ENCODE results near the gene NPNT.

Gene NPNT

GRCh38 chr4:105934386-105934785, 39.1 kb downstream of the NPNT start:
- H3K4me3 ChIP-seq (ENCODE audit: low read depth, low read length): no peak overlapping the region
- DNase-seq (ENCODE audit: low read depth): no peak
- TF ChIP-seq CTCF (IDR thresholded peaks at IDR 0.05; ENCODE audit: insufficient read depth, low read depth, low read length, missing control alignments): no peak

GRCh38 chr4:105936901-105937300, 41.6 kb downstream of the NPNT start:
- no peak overlapping the region for H3K4me3 ChIP-seq (ENCODE audit: low read depth, low read length)
- TF ChIP-seq CTCF (IDR thresholded peaks at IDR 0.05; ENCODE audit: insufficient read depth, low read depth, low read length, missing control alignments): no peak
- no peak for DNase-seq (ENCODE audit: low read depth)

- TF ChIP-seq CTCF (IDR thresholded peaks at IDR 0.05; ENCODE audit: insufficient read depth, low read depth, low read length, missing control alignments): no peak
- no peak for DNase-seq (ENCODE audit: low read depth)
- no peak overlapping the region for H3K4me3 ChIP-seq (ENCODE audit: low read depth, low read length)
Observed at GRCh38 chr4:105937759-105938158, 42.5 kb downstream of the NPNT start.

GRCh38 chr4:105943234-105943633, 48.0 kb downstream of the NPNT start:
- no peak overlapping the region for H3K4me3 ChIP-seq (ENCODE audit: low read depth, low read length)
- no peak for TF ChIP-seq CTCF (IDR thresholded peaks at IDR 0.05; ENCODE audit: insufficient read depth, low read depth, low read length, missing control alignments)
- DNase-seq (ENCODE audit: low read depth): no peak

- H3K4me3 ChIP-seq (ENCODE audit: low read depth, low read length): no peak overlapping the region
- no peak for TF ChIP-seq CTCF (IDR thresholded peaks at IDR 0.05; ENCODE audit: insufficient read depth, low read depth, low read length, missing control alignments)
- DNase-seq (ENCODE audit: low read depth): no peak
Observed at GRCh38 chr4:105944540-105944939, 49.3 kb downstream of the NPNT start.

- H3K4me3 ChIP-seq (ENCODE audit: low read depth, low read length): no peak overlapping the region
- TF ChIP-seq CTCF (IDR thresholded peaks at IDR 0.05; ENCODE audit: insufficient read depth, low read depth, low read length, missing control alignments): no peak
- DNase-seq (ENCODE audit: low read depth): no peak
Observed at GRCh38 chr4:105946771-105947170, 51.5 kb downstream of the NPNT start.

GRCh38 chr4:105950701-105951100, 55.4 kb downstream of the NPNT start:
- no peak for DNase-seq (ENCODE audit: low read depth)
- H3K4me3 ChIP-seq (ENCODE audit: low read depth, low read length): no peak overlapping the region
- TF ChIP-seq CTCF (IDR thresholded peaks at IDR 0.05; ENCODE audit: insufficient read depth, low read depth, low read length, missing control alignments): no peak
